GM18498 (cell line): Measurements from ENCODE around the gene RESF1.

Source experiments
- ATAC-seq: cut with Tn5 transposase; IDR thresholded peaks from one replicate; pipeline ENCODE4 v1.9.1; 2021; ENCODE audit warnings: mild to moderate bottlenecking, moderate library complexity; ENCODE audit not compliant: unreplicated experiment

RESF1 gene

DNA sequence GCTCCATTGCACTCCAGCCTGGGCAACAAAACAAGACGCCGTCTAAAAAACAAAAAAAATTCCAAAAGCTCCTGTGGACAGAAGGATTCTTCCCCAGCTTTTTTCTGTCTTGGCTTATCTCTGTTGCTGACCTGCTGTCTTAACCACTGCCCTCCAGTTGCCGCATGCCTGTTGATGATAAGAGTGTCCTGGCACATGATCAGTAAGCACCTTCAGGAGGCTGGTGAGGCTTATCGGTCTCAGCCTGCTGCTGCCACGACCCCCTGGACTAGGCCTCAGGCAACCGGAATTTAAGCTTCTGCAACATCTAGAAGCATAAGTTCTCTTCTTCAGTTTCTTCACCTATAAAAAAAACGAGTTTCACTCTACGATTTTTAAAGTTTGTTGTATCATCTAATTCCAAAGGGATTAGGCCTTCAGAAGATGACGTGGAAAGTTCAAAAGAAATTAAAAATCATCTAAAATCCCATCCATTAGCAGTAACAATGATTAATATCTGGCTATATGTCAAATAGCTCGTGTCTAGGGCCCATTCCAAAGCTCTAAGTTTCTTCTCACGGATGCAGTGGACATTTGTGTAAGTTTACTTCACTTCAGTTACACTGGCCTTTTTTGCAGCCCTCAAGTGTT, 46.4 kb downstream of the RESF1 start:
- ATAC-seq, result no peak
